Measurements from ENCODE around the gene MAP2K5. TPM values are rescaled to one million over a fixed set of nuclear protein-coding genes. Genes with fewer than 3 reads are reported as not detected.

The MAP2K5 gene
- total RNA-seq, 1 experiment from 2014 or later, result 15.0 TPM

DNA sequence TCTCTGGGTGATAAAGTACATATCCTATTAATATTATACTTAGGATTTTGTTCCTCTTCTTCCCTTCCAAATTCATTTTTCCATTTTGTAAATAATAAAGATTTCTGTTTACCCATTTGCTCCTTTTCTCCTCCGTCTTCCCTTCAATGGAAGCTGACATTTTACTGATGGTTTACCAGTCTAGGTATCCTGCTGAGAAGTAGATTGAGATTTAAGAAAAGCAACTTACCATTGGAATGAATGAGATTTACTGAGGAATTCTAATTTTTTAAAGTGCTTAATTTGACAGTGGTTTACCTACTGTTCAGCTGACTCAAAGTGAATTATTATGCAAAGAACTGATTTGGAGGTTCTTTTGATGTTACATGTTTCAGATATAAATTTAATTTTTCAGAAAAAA lies 19.2 kb upstream of the MAP2K5 start:
- no peak overlapping the region for H4K5ac ChIP-seq (ENCODE audit: insufficient read length, low read depth, low read length)
- no peak overlapping the region for H2BK5ac ChIP-seq (ENCODE audit: insufficient read length, low read length)
- no peak for DNase-seq
- H2BK20ac ChIP-seq (ENCODE audit: low read depth, low read length, poor library complexity, severe bottlenecking), result no peak overlapping the region
- H2AFZ ChIP-seq (ENCODE audit: low read length), result no peak overlapping the region
- no peaks in the 10 kb centered on the region for H3K4me1 ChIP-seq (ENCODE audit: insufficient read depth, low read length)
- no peak overlapping the region for H2AK5ac ChIP-seq (ENCODE audit: insufficient read length, low read length)
- H3K23ac ChIP-seq (ENCODE audit: insufficient read length, low read depth, low read length), result no peak overlapping the region
- H4K8ac ChIP-seq (replicated peaks; ENCODE audit: insufficient read length, low read depth, low read length), result no peak overlapping the region
- H4K20me1 ChIP-seq (ENCODE audit: control insufficient read depth, insufficient read depth, insufficient read length), result no peaks in the 10 kb centered on the region
- no peaks in the 10 kb centered on the region for H3K79me1 ChIP-seq (ENCODE audit: insufficient read depth, low read depth, low read length, poor library complexity, severe bottlenecking)
- H2BK15ac ChIP-seq (ENCODE audit: low read depth, low read length), result no peak overlapping the region
- Mint-ChIP-seq H3K9me3 (no peaks in the 10 kb centered on the region), H3K36me3 (ENCODE audit: insufficient read depth in 1 of 3, low read depth in 3 of 3) (no peaks in the 10 kb centered on the region), H3K4me1 (peaks cover 23 to 25% of the 10 kb centered on the region in 2 experiments), H3K27ac (no peak overlapping the region), H3K27me3 (ENCODE audit: low read depth) (peaks cover 8% of the 10 kb centered on the region), H3K4me3 (no peak overlapping the region; a peak in 1 of 5 replicates)
- no peak overlapping the region for H3K4ac ChIP-seq (ENCODE audit: low read depth, low read length)
- H3K27ac ChIP-seq (ENCODE audit: insufficient read length, low read depth, low read length), result no peak overlapping the region
- H2BK12ac ChIP-seq (ENCODE audit: insufficient read length, low read depth, low read length), result no peak overlapping the region
- H3K9ac ChIP-seq (ENCODE audit: extremely low read depth, insufficient read length, low read length), result no peak overlapping the region
- no peak overlapping the region for H3K18ac ChIP-seq (ENCODE audit: insufficient read length, low read depth, low read length)
- no peak overlapping the region for H3T11ph ChIP-seq (ENCODE audit: low read length)
- TF ChIP-seq, protein P1, sequence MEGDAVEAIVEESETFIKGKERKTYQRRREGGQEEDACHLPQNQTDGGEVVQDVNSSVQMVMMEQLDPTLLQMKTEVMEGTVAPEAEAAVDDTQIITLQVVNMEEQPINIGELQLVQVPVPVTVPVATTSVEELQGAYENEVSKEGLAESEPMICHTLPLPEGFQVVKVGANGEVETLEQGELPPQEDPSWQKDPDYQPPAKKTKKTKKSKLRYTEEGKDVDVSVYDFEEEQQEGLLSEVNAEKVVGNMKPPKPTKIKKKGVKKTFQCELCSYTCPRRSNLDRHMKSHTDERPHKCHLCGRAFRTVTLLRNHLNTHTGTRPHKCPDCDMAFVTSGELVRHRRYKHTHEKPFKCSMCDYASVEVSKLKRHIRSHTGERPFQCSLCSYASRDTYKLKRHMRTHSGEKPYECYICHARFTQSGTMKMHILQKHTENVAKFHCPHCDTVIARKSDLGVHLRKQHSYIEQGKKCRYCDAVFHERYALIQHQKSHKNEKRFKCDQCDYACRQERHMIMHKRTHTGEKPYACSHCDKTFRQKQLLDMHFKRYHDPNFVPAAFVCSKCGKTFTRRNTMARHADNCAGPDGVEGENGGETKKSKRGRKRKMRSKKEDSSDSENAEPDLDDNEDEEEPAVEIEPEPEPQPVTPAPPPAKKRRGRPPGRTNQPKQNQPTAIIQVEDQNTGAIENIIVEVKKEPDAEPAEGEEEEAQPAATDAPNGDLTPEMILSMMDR (conservative IDR thresholded peaks at IDR 0.05), result no peak
- no peak overlapping the region for H3K4me2 ChIP-seq (ENCODE audit: insufficient read depth, insufficient read length, low read length)
- no peak overlapping the region for H3K14ac ChIP-seq (ENCODE audit: insufficient read depth, low read length)
- H3K9me3 ChIP-seq (ENCODE audit: control insufficient read depth, low read depth, low read length), result no peaks in the 10 kb centered on the region
- peaks cover 12% of the 10 kb centered on the region for H3K23me2 ChIP-seq (ENCODE audit: insufficient read length, low read depth, low read length, poor library complexity, severe bottlenecking)
- no CpG with 5 or more reads among the region's 1 CpG for WGBS (ENCODE audit: extremely low coverage, insufficient read length, low lambda C conversion rate)
- no peaks in the 10 kb centered on the region; the same call in 1 of the 2 replicates for H3K27me3 ChIP-seq (ENCODE audit: insufficient read depth, low read length)
- H3K56ac ChIP-seq (ENCODE audit: insufficient read length, low read depth, low read length), result no peak overlapping the region
- H2BK120ac ChIP-seq (ENCODE audit: low read depth, low read length, poor library complexity, severe bottlenecking), result no peak overlapping the region
- no peaks in the 10 kb centered on the region for H3K79me2 ChIP-seq (ENCODE audit: insufficient read depth, low read length)
- no peak overlapping the region for H4K91ac ChIP-seq (ENCODE audit: insufficient read length, low read depth, low read length)
